Memory B cell (primary cell): ENCODE results near the gene SNPH.
"Not testable (repeated sequence)": the region's sequence is repeated elsewhere in the genome, so short reads cannot be mapped to it uniquely, and the experiment has no call there.

Source experiments
- ATAC-seq: fragments of 150-1000 bp; cut with Tn5 transposase; 2 replicates; pipeline ENCODE4 v1.10.0; 2021; ENCODE audit warnings: low read depth, mild to moderate bottlenecking, moderate library complexity
- DNase-seq, 2 donors: peaks; one replicate each; pipeline ENCODE4 v3.0.0; 2022; ENCODE audit warnings: low spot score in 2 of 2
- H3K27ac Mint-ChIP-seq: one replicate; pipeline ENCODE4 v1.8.0; 2022; ENCODE audit warnings: mild to moderate bottlenecking, moderate library complexity, mixed read lengths
- H3K27me3 Mint-ChIP-seq: one replicate; pipeline ENCODE4 v1.8.0; 2022; ENCODE audit warnings: mixed read lengths
- H3K36me3 Mint-ChIP-seq: one replicate; pipeline ENCODE4 v1.8.0; 2022; ENCODE audit warnings: mild to moderate bottlenecking, mixed read lengths
- H3K4me1 Mint-ChIP-seq: one replicate; pipeline ENCODE4 v1.8.0; 2022; ENCODE audit warnings: mixed read lengths
- H3K4me3 Mint-ChIP-seq: one replicate; pipeline ENCODE4 v1.8.0; 2022; ENCODE audit warnings: mild to moderate bottlenecking, moderate library complexity, mixed read lengths
- H3K9me3 Mint-ChIP-seq: one replicate; pipeline ENCODE4 v1.8.0; 2022; ENCODE audit warnings: mixed read lengths

The SNPH gene

GRCh38 chr20:1245578-1245977, 20.5 kb upstream of the SNPH start:
- Mint-ChIP-seq H3K27ac (no peak overlapping the region), H3K9me3 (no peaks in the 10 kb centered on the region), H3K27me3 (peaks cover 2% of the 10 kb centered on the region), H3K4me1 (peaks cover 3% of the 10 kb centered on the region), H3K36me3 (no peaks in the 10 kb centered on the region), H3K4me3 (no peak overlapping the region)
- DNase-seq (no peak), ATAC-seq (no peak)

GRCh38 chr20:1247689-1248088, 18.4 kb upstream of the SNPH start:
- Mint-ChIP-seq H3K36me3 (no peaks in the 10 kb centered on the region), H3K4me1 (no peaks in the 10 kb centered on the region), H3K9me3 (peaks cover 4% of the 10 kb centered on the region), H3K27ac (no peak overlapping the region), H3K27me3 (peaks cover 4% of the 10 kb centered on the region), H3K4me3 (no peak overlapping the region)
- ATAC-seq (no peak), DNase-seq (no peak)

DNA sequence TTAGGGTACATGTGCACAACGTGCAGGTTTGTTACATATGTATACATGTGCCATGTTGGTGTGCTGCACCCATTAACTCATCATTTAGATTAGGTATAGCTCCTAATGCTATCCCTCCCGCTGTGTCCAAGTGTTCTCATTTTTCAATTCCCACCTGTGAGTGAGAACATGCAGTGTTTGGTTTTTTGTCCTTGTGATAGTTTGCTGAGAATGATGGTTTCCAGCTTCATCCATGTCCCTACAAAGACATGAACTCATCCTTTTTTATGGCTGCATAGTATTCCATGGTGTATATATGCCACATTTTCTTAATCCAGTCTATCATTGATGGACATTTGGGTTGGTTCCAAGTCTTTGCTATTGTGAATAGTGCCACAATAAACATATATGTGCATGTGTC, 15.8 kb upstream of the SNPH start:
- H3K27me3 Mint-ChIP-seq, H3K27ac Mint-ChIP-seq, H3K4me1 Mint-ChIP-seq, ATAC-seq, H3K4me3 Mint-ChIP-seq, H3K36me3 Mint-ChIP-seq, DNase-seq, H3K9me3 Mint-ChIP-seq: not testable (repeated sequence)

DNA sequence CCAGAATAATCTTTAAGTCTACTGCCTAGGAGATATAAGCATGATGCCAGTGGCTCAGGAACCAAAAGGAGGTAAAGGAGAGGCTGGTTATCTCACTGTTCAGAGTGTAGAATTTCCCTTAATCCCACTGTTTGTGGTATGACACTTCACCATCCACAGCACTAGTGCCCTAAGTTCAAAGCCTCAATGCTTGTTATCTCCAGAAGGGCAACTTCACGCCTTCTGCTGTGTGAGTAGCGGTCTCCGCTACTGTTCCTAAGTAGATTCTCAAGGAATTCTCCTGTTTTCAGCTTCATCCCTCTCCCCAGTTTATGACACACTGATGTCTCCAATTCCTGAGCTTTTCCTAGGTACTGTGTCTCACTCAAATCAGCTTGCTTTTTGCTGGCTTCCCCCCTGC, 13.7 kb upstream of the SNPH start:
- Mint-ChIP-seq H3K27me3 (peaks cover 4% of the 10 kb centered on the region), H3K36me3 (no peaks in the 10 kb centered on the region), H3K9me3 (peaks cover 4% of the 10 kb centered on the region), H3K4me1 (no peaks in the 10 kb centered on the region), H3K27ac (no peak overlapping the region), H3K4me3 (no peak overlapping the region)
- no peak for DNase-seq
- ATAC-seq, result no peak

DNA sequence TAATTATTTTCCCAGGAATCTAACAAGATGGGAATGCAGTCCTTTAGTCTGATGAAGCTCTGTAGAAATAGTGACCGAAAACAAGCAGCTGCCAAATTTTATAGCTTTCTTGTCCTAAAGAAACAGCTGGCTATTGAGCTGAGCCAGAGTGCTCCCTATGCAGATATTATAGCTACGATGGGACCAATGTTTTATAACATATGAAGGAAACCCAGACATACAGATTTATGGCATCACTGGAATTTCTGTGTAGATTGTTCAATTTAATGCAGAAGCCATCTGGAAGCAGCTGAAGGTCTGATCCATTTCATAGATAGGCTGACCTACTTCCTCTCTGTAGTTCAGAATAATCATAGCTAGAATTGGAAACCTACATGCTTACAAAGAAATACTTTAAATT, 11.8 kb upstream of the SNPH start:
- ATAC-seq, result no peak
- no peak for DNase-seq
- peaks cover 4% of the 10 kb centered on the region for H3K27me3 Mint-ChIP-seq
- H3K9me3 Mint-ChIP-seq, result peaks cover 4% of the 10 kb centered on the region
- H3K4me1 Mint-ChIP-seq, result no peaks in the 10 kb centered on the region
- no peak overlapping the region for H3K4me3 Mint-ChIP-seq
- H3K36me3 Mint-ChIP-seq, result no peaks in the 10 kb centered on the region
- H3K27ac Mint-ChIP-seq, result no peak overlapping the region

GRCh38 chr20:1255675-1256074, 10.4 kb upstream of the SNPH start:
- H3K27ac Mint-ChIP-seq, result no peak overlapping the region
- peaks cover 4% of the 10 kb centered on the region for H3K27me3 Mint-ChIP-seq
- no peaks in the 10 kb centered on the region for H3K4me1 Mint-ChIP-seq
- no peak for DNase-seq
- H3K4me3 Mint-ChIP-seq, result no peak overlapping the region
- no peaks in the 10 kb centered on the region for H3K36me3 Mint-ChIP-seq
- H3K9me3 Mint-ChIP-seq, result peaks cover 4% of the 10 kb centered on the region
- no peak for ATAC-seq

DNA sequence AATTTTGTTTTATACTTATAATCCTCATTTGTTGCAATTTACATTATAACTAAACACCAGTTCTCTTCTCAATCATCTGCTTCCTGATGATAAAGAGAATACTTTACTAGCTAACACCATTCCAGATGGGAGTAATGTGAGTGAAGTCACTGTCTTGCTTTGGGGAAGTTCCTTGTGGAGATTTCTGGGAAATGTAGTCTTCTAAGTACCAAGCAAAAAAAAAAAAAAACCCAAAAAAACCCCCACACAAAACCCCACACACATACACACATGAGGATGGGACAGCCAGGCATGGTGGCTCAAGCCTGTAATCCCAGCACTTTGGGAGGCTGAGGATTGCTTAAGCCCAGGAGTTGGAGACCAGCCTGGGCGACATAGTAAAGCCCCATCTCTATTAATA, 2.2 kb upstream of the SNPH start:
- Mint-ChIP-seq H3K9me3 (no peaks in the 10 kb centered on the region), H3K27me3 (peaks cover 4% of the 10 kb centered on the region), H3K4me3 (no peak overlapping the region), H3K27ac (no peak overlapping the region), H3K36me3 (no peaks in the 10 kb centered on the region), H3K4me1 (peaks cover 13% of the 10 kb centered on the region)
- no peak for DNase-seq
- no peak for ATAC-seq

- peaks cover 13% of the 10 kb centered on the region for H3K4me1 Mint-ChIP-seq
- no peaks in the 10 kb centered on the region for H3K36me3 Mint-ChIP-seq
- H3K9me3 Mint-ChIP-seq, result no peaks in the 10 kb centered on the region
- peaks cover 4% of the 10 kb centered on the region for H3K27me3 Mint-ChIP-seq
- H3K4me3 Mint-ChIP-seq, result peak overlapping the region; percentile 58
- H3K27ac Mint-ChIP-seq, result peak overlapping the region; percentile 4
- no peak for DNase-seq
- no peak for ATAC-seq
These were observed 1.4 kb upstream of the SNPH start for GRCh38 chr20:1264727-1265126.

GRCh38 chr20:1265226-1265915, 723 bp upstream of the SNPH start:
- Mint-ChIP-seq H3K4me3 (peak overlapping the region; percentile 86), H3K9me3 (no peaks in the 10 kb centered on the region), H3K27ac (peak overlapping the region; percentile 82), H3K36me3 (no peaks in the 10 kb centered on the region), H3K4me1 (peaks cover 13% of the 10 kb centered on the region), H3K27me3 (peaks cover 4% of the 10 kb centered on the region)
- DNase-seq (no peak), ATAC-seq (no peak)

GRCh38 chr20:1265916-1266166, 253 bp upstream of the SNPH start:
- H3K4me3 Mint-ChIP-seq, result peak overlapping the region; percentile 86
- H3K27ac Mint-ChIP-seq, result peak overlapping the region; percentile 82
- H3K36me3 Mint-ChIP-seq, result no peaks in the 10 kb centered on the region
- H3K9me3 Mint-ChIP-seq, result no peaks in the 10 kb centered on the region
- DNase-seq, result no peak
- no peak for ATAC-seq
- H3K27me3 Mint-ChIP-seq, result peaks cover 3% of the 10 kb centered on the region
- peaks cover 13% of the 10 kb centered on the region for H3K4me1 Mint-ChIP-seq

- Mint-ChIP-seq H3K27ac (no peak overlapping the region), H3K4me1 (peaks cover 13% of the 10 kb centered on the region), H3K4me3 (peak overlapping the region; percentile 67), H3K36me3 (no peaks in the 10 kb centered on the region), H3K9me3 (no peaks in the 10 kb centered on the region), H3K27me3 (no peaks in the 10 kb centered on the region)
- ATAC-seq, result no peak
- DNase-seq, result no peak
These were observed 1.1 kb downstream of the SNPH start for GRCh38 chr20:1267161-1267560.

DNA sequence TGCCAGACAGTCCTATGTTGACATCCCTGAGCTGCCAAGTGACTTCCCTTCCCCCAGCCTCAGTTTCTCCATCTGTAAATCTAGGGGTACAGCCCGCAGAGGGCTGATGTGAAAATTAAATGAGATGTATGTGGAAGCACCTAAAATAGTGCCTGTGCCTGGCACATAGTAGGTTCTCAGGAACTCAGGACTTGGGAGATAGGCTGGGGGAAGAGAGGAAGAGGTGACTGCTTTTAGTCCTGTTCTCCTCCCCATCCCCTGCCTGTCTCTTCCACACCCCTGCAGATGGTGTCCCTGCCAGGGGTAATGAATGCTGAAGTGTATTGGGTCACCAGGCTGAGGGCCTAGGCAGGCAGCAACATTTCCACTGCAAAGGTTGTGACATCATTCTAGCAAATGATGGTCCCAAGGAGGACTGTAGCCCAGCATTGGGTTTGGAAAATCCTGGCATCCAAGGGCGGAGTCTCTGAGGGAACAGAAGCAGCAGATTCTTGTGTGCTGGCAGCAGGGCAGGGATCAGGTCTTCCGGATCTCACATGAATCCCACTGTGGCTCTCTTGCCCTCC, 1.8 kb downstream of the SNPH start:
- DNase-seq (no peak), ATAC-seq (no peak)
- no peak overlapping the region for H3K27ac Mint-ChIP-seq
- H3K27me3 Mint-ChIP-seq, result no peaks in the 10 kb centered on the region
- peaks cover 13% of the 10 kb centered on the region for H3K4me1 Mint-ChIP-seq
- H3K9me3 Mint-ChIP-seq, result no peaks in the 10 kb centered on the region
- H3K4me3 Mint-ChIP-seq, result no peak overlapping the region
- no peaks in the 10 kb centered on the region for H3K36me3 Mint-ChIP-seq

DNA sequence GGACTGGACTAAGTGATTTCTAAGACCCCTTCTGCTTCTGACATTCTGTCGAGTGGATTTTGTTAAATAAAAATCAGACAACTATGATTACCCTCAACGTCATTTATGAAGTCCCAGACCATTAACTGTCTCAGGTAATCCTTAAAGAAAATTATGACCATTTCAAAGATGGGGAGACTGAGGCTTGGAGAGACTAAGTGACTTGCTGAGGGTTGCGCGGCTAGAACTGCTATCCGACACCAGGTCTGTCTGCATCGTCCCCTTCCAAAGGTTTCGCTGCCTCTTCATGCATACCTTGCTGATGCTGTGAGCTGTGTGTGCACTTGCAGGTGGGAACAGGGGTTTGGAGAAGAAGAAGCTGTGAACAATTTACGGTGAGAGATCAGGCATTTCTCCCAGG, 3.1 kb downstream of the SNPH start:
- H3K9me3 Mint-ChIP-seq, result no peaks in the 10 kb centered on the region

DNA sequence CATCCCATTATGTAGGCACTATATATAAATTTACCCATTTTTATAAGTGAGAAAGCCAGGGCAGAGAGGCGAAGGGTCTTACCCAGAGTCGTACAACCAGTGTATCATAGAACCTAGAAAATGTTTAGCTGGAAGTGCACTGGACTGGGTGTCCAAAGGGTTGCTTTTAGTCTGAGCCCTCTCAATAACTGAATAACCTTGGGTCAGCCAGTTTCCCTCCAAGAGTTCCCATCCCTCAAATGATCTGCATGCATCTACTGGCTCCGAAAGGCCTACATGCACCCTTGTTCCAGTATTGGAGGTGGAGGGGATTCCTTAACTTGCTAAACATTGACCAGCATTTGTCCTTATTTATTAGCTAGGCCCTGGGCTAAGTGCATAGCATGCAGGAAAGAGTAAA, 3.8 kb downstream of the SNPH start:
- no peaks in the 10 kb centered on the region for H3K27me3 Mint-ChIP-seq
- DNase-seq (no peak), ATAC-seq (no peak)
- H3K36me3 Mint-ChIP-seq, result no peaks in the 10 kb centered on the region
- H3K9me3 Mint-ChIP-seq, result no peaks in the 10 kb centered on the region
- no peak overlapping the region for H3K4me3 Mint-ChIP-seq
- no peak overlapping the region for H3K27ac Mint-ChIP-seq
- H3K4me1 Mint-ChIP-seq, result peaks cover 12% of the 10 kb centered on the region

More for the DNA sequence above, 3.1 kb downstream of the SNPH start:
- Mint-ChIP-seq H3K4me3 (no peak overlapping the region), H3K27me3 (no peaks in the 10 kb centered on the region), H3K36me3 (no peaks in the 10 kb centered on the region), H3K27ac (no peak overlapping the region), H3K4me1 (peaks cover 13% of the 10 kb centered on the region)
- ATAC-seq (no peak), DNase-seq (no peak)

DNA sequence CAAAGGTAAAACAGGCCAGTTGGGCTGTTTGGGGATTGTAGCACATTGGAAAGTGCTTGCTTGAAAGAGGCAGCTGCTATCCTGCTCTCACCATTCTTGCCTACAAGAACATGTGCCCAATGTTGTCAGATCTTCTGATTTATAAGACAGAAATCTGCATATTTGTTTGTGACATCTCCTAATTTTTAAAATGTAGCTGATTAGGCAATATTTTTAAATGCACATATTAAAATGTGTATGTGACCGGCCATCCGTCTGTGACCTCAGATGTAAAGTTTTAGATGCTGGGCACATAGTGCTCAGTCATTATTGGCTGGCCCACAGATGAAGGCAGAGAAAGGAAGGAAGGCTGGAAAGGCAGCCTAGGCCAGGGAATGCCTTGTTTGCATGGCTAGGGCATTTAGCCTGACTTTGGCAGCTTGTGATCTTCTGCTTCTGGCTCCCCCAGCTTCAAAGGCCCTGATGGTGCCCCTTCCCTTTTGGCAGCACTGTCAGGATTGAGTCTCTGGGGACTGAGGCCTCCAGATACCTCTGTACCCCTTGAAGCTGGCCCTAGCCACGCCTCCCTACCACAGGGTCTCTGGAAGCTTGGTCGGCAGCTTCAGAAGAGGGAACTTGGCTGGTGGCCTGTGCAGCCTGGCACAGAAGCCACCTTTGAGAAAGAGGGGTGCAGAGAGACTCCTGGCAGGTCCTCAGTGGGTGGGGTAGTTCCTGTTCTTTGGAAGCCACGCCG, 6.4 kb downstream of the SNPH start:
- Mint-ChIP-seq H3K36me3 (no peaks in the 10 kb centered on the region), H3K27me3 (no peaks in the 10 kb centered on the region), H3K27ac (no peak overlapping the region), H3K4me3 (no peak overlapping the region), H3K4me1 (no peaks in the 10 kb centered on the region), H3K9me3 (no peaks in the 10 kb centered on the region)
- DNase-seq (no peak), ATAC-seq (no peak)
